K562 (cell line): ENCODE results near the gene HLA-E. TPM values are rescaled to one million over a fixed set of nuclear protein-coding genes. Genes with fewer than 3 reads are reported as not detected.

Experiments used
- ATAC-seq: fragments of 200-7000 bp; cut with Tn5 transposase; 3 replicates; pipeline ENCODE4 v1.9.1; 2020; ENCODE audit warnings: moderate library complexity
- BruUV-seq: library from RNA; stranded (reverse); fragments of 400-500 nt; replicated peaks from 2 replicates; lab custom pipeline; 2021; lab: Mats Ljungman, UMichigan
- CTCF ChIA-PET: fragments of 300-600 bp; formaldehyde crosslinking; extraction: SDS; loops from one replicate; lab custom pipeline; 2021; ENCODE audit warnings: low intra/inter-chr PET ratio; lab: Yijun Ruan, JAX
- POLR2A ChIA-PET: fragments of 300-600, 350-650 bp; sonication (Branson Sonifier 250); formaldehyde crosslinking; extraction: SDS; loops from one replicate; lab custom pipeline; 2021; ENCODE audit warnings: antibody characterized with exemption, inconsistent platforms; lab: Yijun Ruan, JAX
- DNase-seq, 4 experiments: peaks; one replicate each; pipeline versions ENCODE4 v3.0.0 to v3.0.0-alpha.2; 2011 to 2018; ENCODE audit warnings: low spot score in 3 of 4, mixed read lengths in 3 of 4; ENCODE audit errors: extremely low read depth in 1 of 4
- FAIRE-seq: peaks from 2 replicates; lab custom pipeline; 2011; peaks lifted over from hg19 to GRCh38; lab: Jason Lieb, UNC
- H2AFZ ChIP-seq: 2 replicates; pipeline ENCODE4 v1.6.0; 2011; ENCODE audit warnings: low read depth, low read length, control low read depth, inconsistent platforms
- H3K27ac ChIP-seq: fragments of 200-600 bp; 3 replicates; pipeline ENCODE4 v1.8.0; 2011; ENCODE audit warnings: low read depth, mild to moderate bottlenecking, control low read depth, inconsistent platforms, low read length, moderate library complexity, mixed read lengths; ENCODE audit errors: extremely low read depth
- H3K27me3 ChIP-seq, 2 experiments: fragments of 300-600 bp in 1 of 2; 2 replicates in 1 of 2; 3 replicates in 1 of 2; pipeline versions ENCODE4 v1.6.0 to v1.8.0; 2011; ENCODE audit warnings: inconsistent platforms in 2 of 2, low read length in 2 of 2, mild to moderate bottlenecking in 1 of 2, mixed read lengths in 1 of 2, moderate library complexity in 1 of 2; ENCODE audit not compliant: control insufficient read depth in 2 of 2, insufficient read depth in 2 of 2
- H3K36me3 ChIP-seq: fragments of 300-600 bp; 3 replicates; pipeline ENCODE4 v1.8.0; 2011; ENCODE audit warnings: mild to moderate bottlenecking, low read length, inconsistent platforms; ENCODE audit not compliant: control insufficient read depth, insufficient read depth
- H3K4me1 ChIP-seq, 2 experiments: fragments of 200-600 bp in 1 of 2; replicated peaks in 1 of 2; 2 replicates in 1 of 2; 3 replicates in 1 of 2; pipeline versions ENCODE4 v1.5.1 to v1.8.0; 2011; ENCODE audit warnings: inconsistent platforms in 2 of 2, low read length in 2 of 2, mild to moderate bottlenecking in 1 of 2, mixed read lengths in 1 of 2, moderate library complexity in 1 of 2; ENCODE audit not compliant: control insufficient read depth in 2 of 2, insufficient read depth in 2 of 2
- H3K4me2 ChIP-seq: 2 replicates; pipeline ENCODE4 v1.6.1; 2011; ENCODE audit warnings: low read length, control low read depth, inconsistent platforms, mixed read lengths; ENCODE audit not compliant: insufficient read depth
- H3K4me3 ChIP-seq: fragments of 200-600 bp; sonication (generic), shearing (Covaris generic); 2 replicates; pipeline ENCODE4 v1.5.1; 2016; ENCODE audit warnings: control low read depth, inconsistent platforms
- H3K79me2 ChIP-seq: fragments of 200-600 bp; 3 replicates; pipeline ENCODE4 v1.8.0; 2011; ENCODE audit warnings: low read length, inconsistent platforms; ENCODE audit not compliant: control insufficient read depth, insufficient read depth
- H3K9ac ChIP-seq, 2 experiments: 2 replicates each; pipeline versions ENCODE4 v1.6.0 to v1.6.1; 2011; ENCODE audit warnings: low read depth in 2 of 2, low read length in 2 of 2, control low read depth in 1 of 2, inconsistent platforms in 1 of 2, mild to moderate bottlenecking in 1 of 2, mixed read lengths in 1 of 2; ENCODE audit not compliant: insufficient read depth in 1 of 2
- H3K9me1 ChIP-seq: one replicate; pipeline ENCODE4 v1.6.0; 2011; ENCODE audit warnings: inconsistent platforms, mild to moderate bottlenecking, low read length, moderate library complexity; ENCODE audit not compliant: control insufficient read depth, insufficient read depth
- H3K9me3 ChIP-seq: replicated peaks from 2 replicates; pipeline ENCODE4 v1.5.1; 2011; ENCODE audit warnings: low read depth, low read length, inconsistent platforms; ENCODE audit not compliant: control insufficient read depth, insufficient read depth
- H4K20me1 ChIP-seq: replicated peaks from 2 replicates; pipeline ENCODE4 v1.6.1; 2011; ENCODE audit warnings: low read length, inconsistent platforms, mixed read lengths; ENCODE audit not compliant: control insufficient read depth, insufficient read depth
- CBX1 ChIP-seq: sonication (generic); IDR thresholded peaks from 2 replicates; pipeline ENCODE4 v1.6.1; 2016; ENCODE audit warnings: antibody characterized with exemption, low read depth, mild to moderate bottlenecking
- NCOR1 ChIP-seq: fragments of 450-650 bp; IDR thresholded peaks from 2 replicates; pipeline ENCODE4 v1.6.1; 2016; ENCODE audit warnings: mild to moderate bottlenecking, moderate library complexity
- NFXL1 ChIP-seq: fragments of 450-650 bp; formaldehyde crosslinking; IDR thresholded peaks from 2 replicates; pipeline ENCODE4 v1.4.0; 2021; ENCODE audit warnings: mild to moderate bottlenecking
- RBM15 ChIP-seq: fragments of 200-400 bp; formaldehyde crosslinking; IDR thresholded peaks from 2 replicates; pipeline ENCODE4 v1.6.1; 2018; ENCODE audit warnings: mild to moderate bottlenecking, low read length, moderate library complexity; ENCODE audit not compliant: insufficient read depth
- SFPQ ChIP-seq: fragments of 200-400 bp; formaldehyde crosslinking; IDR thresholded peaks from 2 replicates; pipeline ENCODE4 v1.6.1; 2017; ENCODE audit warnings: mild to moderate bottlenecking, low read depth, low read length, moderate library complexity
- SMARCE1 ChIP-seq: fragments of 450-650 bp; IDR thresholded peaks from 2 replicates; pipeline ENCODE4 v1.7.1; 2016; ENCODE audit warnings: mild to moderate bottlenecking
- WGBS: fragments of 100-300 bp; shearing (Covaris generic); methylation state at CpG from one replicate; pipeline ENCODE4 v1.1.6; 2016; ENCODE audit warnings: low coverage, mixed read lengths; ENCODE audit not compliant: insufficient coverage; ENCODE audit errors: missing lambda C conversion rate; 5-methylcytosine and 5-hydroxymethylcytosine counted together
- in situ Hi-C: fragments of 300-500 bp; cut with MboI; formaldehyde crosslinking; loops from 4 replicates; pipeline ENCODE4 v1.15.0; 2018; ENCODE audit warnings: inconsistent platforms, mixed read lengths
- intact Hi-C: fragments of 100-400 bp; cut with micrococcal nuclease; formaldehyde crosslinking; loops from 2 replicates; pipeline ENCODE4 v1.14.2; 2022
- polyA plus RNA-seq, 8 experiments: library from polyadenylated mRNA; depleted of rRNA in 4 of 8; stranded (reverse) in 5 of 8; unstranded in 3 of 8; fragments of >200 nt; fragmentation: Nextera tagmentation in 2 of 8; fragmentation: Illumina TruSeq in 1 of 8; extraction: Ambion mirVana in 2 of 8; extraction: Trizol in 1 of 8; gene quantifications; 2 replicates each; pipeline versions ENCODE4 v1.2.1 to v1.2.3, GENCODE V29; 2011 to 2014; ENCODE audit warnings: inconsistent platforms in 1 of 8, missing spikeins in 1 of 8
- total RNA-seq, 7 experiments: library from RNA; depleted of rRNA in 6 of 7; stranded (reverse); fragments of >200 nt in 6 of 7; fragmentation: Illumina TruSeq in 2 of 7; extraction: Trizol in 2 of 7; gene quantifications; 2 replicates each; pipeline versions ENCODE4 v1.2.1 to v1.2.3, GENCODE V29; 2011 to 2021; ENCODE audit warnings: low replicate concordance in 1 of 7
- TF ChIP-seq, protein P1 (sequence below), 3 experiments: IDR thresholded peaks in 2 of 3; conservative IDR thresholded peaks in 1 of 3; 2 replicates each; pipeline ENCODE4 v1.5.1; 2011 to 2012; ENCODE audit warnings: low read length in 3 of 3, mild to moderate bottlenecking in 3 of 3, control low read depth in 2 of 3, improper control_type of control experiment in 1 of 3, inconsistent platforms in 1 of 3, low read depth in 1 of 3, mixed read lengths in 1 of 3, moderate library complexity in 1 of 3; ENCODE audit not compliant: insufficient read depth in 2 of 3
- TF ChIP-seq, protein P2 (sequence below): sonication (generic); formaldehyde crosslinking; IDR thresholded peaks from 2 replicates; pipeline ENCODE4 v1.8.0; 2022; ENCODE audit warnings: mild to moderate bottlenecking, missing genetic modification reagents
- TF ChIP-seq, protein P3 (sequence below): fragments of 250-450 bp; sonication (Bioruptor Pico); IDR thresholded peaks from 2 replicates; pipeline ENCODE4 v1.9.0; 2021; ENCODE audit warnings: mild to moderate bottlenecking

Gene HLA-E
- total and polyA plus RNA-seq, 9 of the 15 experiments (the other 6 are each of a cell fraction or from before 2014, with no cell fraction given) = 3.2 to 39.9 (median 26.8) TPM

GRCh38 chr6:30446259-30446658, 43.0 kb upstream of the HLA-E start:
- no peak for ATAC-seq
- Histone ChIP-seq H3K9me3 (no peaks in the 10 kb centered on the region), H3K4me3 (no peak overlapping the region), H2AFZ (no peak overlapping the region), H3K4me1 (peaks cover 0 to 4% of the 10 kb centered on the region in 2 experiments; a peak in 2 of 5 replicates)
- FAIRE-seq = no peak
- CTCF ChIA-PET = no interaction called here
- in situ Hi-C loops = no loop called here
- TF ChIP-seq SMARCE1 = no peak
- no peak for TF ChIP-seq RBM15
- TF ChIP-seq, all 486 proteins: peak for 0
- Histone ChIP-seq H4K20me1 (no peaks in the 10 kb centered on the region), H3K9ac (no peak overlapping the region), H3K79me2 (no peaks in the 10 kb centered on the region), H3K9me1 (no peaks in the 10 kb centered on the region), H3K4me2 (no peak overlapping the region), H3K36me3 (no peaks in the 10 kb centered on the region), H3K27me3 (peaks cover 37 to 50% of the 10 kb centered on the region in 2 experiments), H3K27ac (no peak overlapping the region)
- no peak for DNase-seq
- POLR2A ChIA-PET = no interaction called here
- no TSS peak for BruUV-seq
- WGBS = 2% methylated on average over 2 of the region's 2 CpGs
- intact Hi-C loops = no loop called here

- no peak for FAIRE-seq
These were observed 42.1 kb upstream of the HLA-E start for GRCh38 chr6:30447237-30447636.

More at GRCh38 chr6:30447237-30447636, 42.1 kb upstream of the HLA-E start:
- Histone ChIP-seq H3K4me1 (peaks cover 0 to 9% of the 10 kb centered on the region in 2 experiments; a peak in 2 of 5 replicates), H3K27me3 (peaks cover 41 to 60% of the 10 kb centered on the region in 2 experiments), H4K20me1 (no peaks in the 10 kb centered on the region), H3K9ac (no peak overlapping the region), H3K27ac (no peak overlapping the region), H3K9me3 (no peaks in the 10 kb centered on the region), H3K9me1 (no peaks in the 10 kb centered on the region), H2AFZ (no peak overlapping the region), H3K4me2 (no peak overlapping the region), H3K4me3 (no peak overlapping the region), H3K79me2 (no peaks in the 10 kb centered on the region), H3K36me3 (no peaks in the 10 kb centered on the region)
- intact Hi-C loops (no loop called here), in situ Hi-C loops (no loop called here)
- BruUV-seq = no TSS peak
- DNase-seq (peak in 1 of 4 experiments; percentile 23), ATAC-seq (peak; percentile 66)
- TF ChIP-seq, protein P1, sequence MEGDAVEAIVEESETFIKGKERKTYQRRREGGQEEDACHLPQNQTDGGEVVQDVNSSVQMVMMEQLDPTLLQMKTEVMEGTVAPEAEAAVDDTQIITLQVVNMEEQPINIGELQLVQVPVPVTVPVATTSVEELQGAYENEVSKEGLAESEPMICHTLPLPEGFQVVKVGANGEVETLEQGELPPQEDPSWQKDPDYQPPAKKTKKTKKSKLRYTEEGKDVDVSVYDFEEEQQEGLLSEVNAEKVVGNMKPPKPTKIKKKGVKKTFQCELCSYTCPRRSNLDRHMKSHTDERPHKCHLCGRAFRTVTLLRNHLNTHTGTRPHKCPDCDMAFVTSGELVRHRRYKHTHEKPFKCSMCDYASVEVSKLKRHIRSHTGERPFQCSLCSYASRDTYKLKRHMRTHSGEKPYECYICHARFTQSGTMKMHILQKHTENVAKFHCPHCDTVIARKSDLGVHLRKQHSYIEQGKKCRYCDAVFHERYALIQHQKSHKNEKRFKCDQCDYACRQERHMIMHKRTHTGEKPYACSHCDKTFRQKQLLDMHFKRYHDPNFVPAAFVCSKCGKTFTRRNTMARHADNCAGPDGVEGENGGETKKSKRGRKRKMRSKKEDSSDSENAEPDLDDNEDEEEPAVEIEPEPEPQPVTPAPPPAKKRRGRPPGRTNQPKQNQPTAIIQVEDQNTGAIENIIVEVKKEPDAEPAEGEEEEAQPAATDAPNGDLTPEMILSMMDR (IDR thresholded peaks at IDR 0.05 in 2 of 3, conservative IDR thresholded peaks at IDR 0.05 in 1 of 3; ENCODE audit: insufficient read depth in 2 of 3, low read depth in 1 of 3, low read length in 3 of 3) = peak; percentile 10 to 44 (median 14); a peak in 2 of 6 replicates
- TF ChIP-seq, protein P2, sequence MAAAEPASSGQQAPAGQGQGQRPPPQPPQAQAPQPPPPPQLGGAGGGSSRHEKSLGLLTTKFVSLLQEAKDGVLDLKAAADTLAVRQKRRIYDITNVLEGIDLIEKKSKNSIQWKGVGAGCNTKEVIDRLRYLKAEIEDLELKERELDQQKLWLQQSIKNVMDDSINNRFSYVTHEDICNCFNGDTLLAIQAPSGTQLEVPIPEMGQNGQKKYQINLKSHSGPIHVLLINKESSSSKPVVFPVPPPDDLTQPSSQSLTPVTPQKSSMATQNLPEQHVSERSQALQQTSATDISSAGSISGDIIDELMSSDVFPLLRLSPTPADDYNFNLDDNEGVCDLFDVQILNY (CRISPR knock-in tag) = no peak
- TF ChIP-seq NCOR1 (no peak), SFPQ (no peak), CBX1 (no peak), NFXL1 (CRISPR knock-in tag) (no peak)
- TF ChIP-seq, protein P3, sequence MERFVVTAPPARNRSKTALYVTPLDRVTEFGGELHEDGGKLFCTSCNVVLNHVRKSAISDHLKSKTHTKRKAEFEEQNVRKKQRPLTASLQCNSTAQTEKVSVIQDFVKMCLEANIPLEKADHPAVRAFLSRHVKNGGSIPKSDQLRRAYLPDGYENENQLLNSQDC = no peak
- 0% methylated on average over 2 of the region's 2 CpGs for WGBS
- POLR2A ChIA-PET = no interaction called here
- CTCF ChIA-PET = no interaction called here
